Gastroesophageal sphincter (tissue), 3 donors: ENCODE measurements around the gene LONP1.

ENCODE experiments used
- CTCF ChIP-seq, 4 experiments: fragments of 200-600 bp in 2 of 4; fragments of 450-650 bp in 2 of 4; sonication (generic) in 1 of 4; IDR thresholded peaks; one replicate each; pipeline ENCODE4 v1.5.1; 2017 to 2019; ENCODE audit warnings: antibody characterized with exemption in 4 of 4, mild to moderate bottlenecking in 2 of 4, moderate library complexity in 2 of 4
- EP300 ChIP-seq: sonication (generic); formaldehyde crosslinking; IDR thresholded peaks from one replicate; pipeline ENCODE4 v1.6.1; 2017; ENCODE audit warnings: antibody characterized with exemption, mild to moderate bottlenecking
- POLR2A ChIP-seq, 2 donors: fragments of 450-650 bp; IDR thresholded peaks; one replicate each; pipeline ENCODE4 v1.6.1; 2017; ENCODE audit warnings: antibody characterized with exemption in 2 of 2, mild to moderate bottlenecking in 2 of 2, moderate library complexity in 1 of 2
- POLR2AphosphoS5 ChIP-seq: sonication (generic); formaldehyde crosslinking; IDR thresholded peaks from one replicate; pipeline ENCODE4 v1.6.1; 2017; ENCODE audit warnings: antibody characterized with exemption

- no peak for TF ChIP-seq POLR2A (IDR thresholded peaks at IDR 0.05)
- no peak for TF ChIP-seq CTCF (IDR thresholded peaks at IDR 0.05)
- TF ChIP-seq EP300 = no peak
- TF ChIP-seq POLR2AphosphoS5 = no peak
Observed at GRCh38 chr19:5667751-5668271, 52.1 kb downstream of the LONP1 start.
